ENCODE data around the gene ZKSCAN4.

ZKSCAN4 gene

DNA sequence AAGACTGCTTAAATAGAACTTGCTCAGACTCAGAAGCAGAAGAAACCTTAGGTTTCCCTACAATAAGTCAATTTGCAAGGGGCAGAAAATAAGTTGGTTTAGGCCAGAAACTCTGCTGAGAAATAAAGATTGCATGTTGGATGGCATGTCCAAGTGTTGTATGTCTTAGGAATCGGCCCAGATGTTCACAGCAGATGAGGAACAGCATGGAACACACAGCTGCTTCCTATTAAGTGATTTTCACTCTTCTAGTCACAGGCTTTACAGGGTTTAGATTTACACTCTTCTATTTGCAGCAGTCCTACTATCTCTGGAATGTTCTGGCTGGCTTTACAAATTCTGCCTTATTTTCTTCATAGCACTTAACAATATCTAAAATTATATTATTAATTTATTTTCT, 3.2 kb downstream of the ZKSCAN4 start:
- no peak overlapping the region for H3K27ac ChIP-seq
- no peak for TF ChIP-seq ZFX (IDR thresholded peaks at IDR 0.05; ENCODE audit: borderline replicate concordance)
- TF ChIP-seq, protein P1, sequence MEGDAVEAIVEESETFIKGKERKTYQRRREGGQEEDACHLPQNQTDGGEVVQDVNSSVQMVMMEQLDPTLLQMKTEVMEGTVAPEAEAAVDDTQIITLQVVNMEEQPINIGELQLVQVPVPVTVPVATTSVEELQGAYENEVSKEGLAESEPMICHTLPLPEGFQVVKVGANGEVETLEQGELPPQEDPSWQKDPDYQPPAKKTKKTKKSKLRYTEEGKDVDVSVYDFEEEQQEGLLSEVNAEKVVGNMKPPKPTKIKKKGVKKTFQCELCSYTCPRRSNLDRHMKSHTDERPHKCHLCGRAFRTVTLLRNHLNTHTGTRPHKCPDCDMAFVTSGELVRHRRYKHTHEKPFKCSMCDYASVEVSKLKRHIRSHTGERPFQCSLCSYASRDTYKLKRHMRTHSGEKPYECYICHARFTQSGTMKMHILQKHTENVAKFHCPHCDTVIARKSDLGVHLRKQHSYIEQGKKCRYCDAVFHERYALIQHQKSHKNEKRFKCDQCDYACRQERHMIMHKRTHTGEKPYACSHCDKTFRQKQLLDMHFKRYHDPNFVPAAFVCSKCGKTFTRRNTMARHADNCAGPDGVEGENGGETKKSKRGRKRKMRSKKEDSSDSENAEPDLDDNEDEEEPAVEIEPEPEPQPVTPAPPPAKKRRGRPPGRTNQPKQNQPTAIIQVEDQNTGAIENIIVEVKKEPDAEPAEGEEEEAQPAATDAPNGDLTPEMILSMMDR (IDR thresholded peaks at IDR 0.05) = no peak

DNA sequence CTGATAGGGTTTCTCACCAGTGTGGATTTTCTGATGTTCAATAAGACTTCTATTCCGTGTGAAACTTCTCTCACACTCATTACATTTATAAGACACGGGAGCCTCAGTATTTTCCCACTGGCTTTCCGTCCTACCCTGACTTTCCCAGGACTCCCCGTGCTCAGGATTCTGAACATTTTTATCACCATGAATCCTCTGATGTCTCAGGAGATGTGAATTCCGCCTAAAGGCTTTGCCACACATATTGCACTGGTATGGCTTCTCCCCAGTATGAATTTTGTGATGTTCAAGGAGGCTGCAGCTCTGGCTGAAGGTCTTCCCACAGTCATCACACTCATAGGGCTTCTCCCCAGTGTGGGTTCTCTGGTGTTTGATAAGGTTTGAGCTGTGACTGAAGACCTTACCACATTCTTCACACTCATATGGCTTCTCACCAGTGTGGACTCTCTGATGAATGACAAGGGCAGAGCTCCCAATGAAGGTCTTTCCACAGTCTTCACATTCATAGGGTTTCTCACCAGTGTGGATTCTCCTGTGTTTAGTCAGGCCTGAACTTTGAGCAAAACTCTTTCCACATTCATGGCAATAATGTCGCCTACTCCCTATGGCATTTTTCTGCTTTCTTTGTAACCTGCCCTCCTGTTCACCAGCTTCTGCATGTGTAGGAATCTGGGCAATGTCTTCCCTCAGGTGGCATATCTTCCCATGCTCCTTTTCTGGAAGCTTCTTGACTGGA, 6.7 kb downstream of the ZKSCAN4 start:
- TF ChIP-seq ZFX (IDR thresholded peaks at IDR 0.05; ENCODE audit: borderline replicate concordance) = no peak
- TF ChIP-seq, protein P1 (IDR thresholded peaks at IDR 0.05) = no peak
- H3K27ac ChIP-seq = no peak overlapping the region

DNA sequence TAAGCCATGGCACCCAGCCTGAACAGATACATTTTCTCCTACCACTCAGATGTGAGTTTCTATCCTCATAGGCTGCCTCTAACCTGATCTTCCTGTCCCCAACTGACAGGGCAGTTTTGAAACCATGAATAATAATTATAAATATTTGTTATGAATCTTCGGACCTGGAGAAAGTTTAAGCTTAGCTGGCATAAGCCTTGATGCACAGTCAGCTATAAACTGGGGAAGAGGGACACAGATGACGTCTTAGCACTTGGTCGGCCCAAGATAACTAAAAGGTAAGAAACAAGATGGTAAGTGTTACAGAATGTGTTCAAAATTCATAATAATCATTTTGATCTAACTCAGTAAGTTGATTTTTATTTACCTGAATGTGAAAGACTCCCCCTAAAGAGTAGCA, 8.1 kb downstream of the ZKSCAN4 start:
- no peak overlapping the region for H3K27ac ChIP-seq
- TF ChIP-seq, protein P1 (IDR thresholded peaks at IDR 0.05) = no peak
- TF ChIP-seq ZFX (IDR thresholded peaks at IDR 0.05; ENCODE audit: borderline replicate concordance) = no peak

DNA sequence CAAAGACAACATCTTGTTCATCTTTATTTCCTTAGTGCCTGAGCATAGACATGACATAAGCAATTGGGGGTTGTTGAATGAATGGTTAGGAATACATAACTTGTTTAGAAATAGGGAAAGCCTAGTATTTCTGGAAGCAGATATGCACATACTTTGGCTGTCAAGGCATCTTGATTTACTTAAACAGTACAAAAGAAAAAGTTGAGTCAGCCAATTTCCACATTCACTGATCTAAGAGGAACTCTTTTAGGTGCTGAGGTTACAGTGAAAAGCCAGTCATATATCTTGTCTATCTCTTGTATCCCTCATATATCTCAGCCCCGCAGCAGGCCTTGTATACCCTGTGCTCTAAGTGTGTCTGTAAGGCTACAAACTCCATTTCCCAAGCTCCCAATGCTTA, 11.6 kb downstream of the ZKSCAN4 start:
- TF ChIP-seq ZFX (IDR thresholded peaks at IDR 0.05; ENCODE audit: borderline replicate concordance) = no peak
- TF ChIP-seq, protein P1 (IDR thresholded peaks at IDR 0.05) = no peak
- no peak overlapping the region for H3K27ac ChIP-seq

DNA sequence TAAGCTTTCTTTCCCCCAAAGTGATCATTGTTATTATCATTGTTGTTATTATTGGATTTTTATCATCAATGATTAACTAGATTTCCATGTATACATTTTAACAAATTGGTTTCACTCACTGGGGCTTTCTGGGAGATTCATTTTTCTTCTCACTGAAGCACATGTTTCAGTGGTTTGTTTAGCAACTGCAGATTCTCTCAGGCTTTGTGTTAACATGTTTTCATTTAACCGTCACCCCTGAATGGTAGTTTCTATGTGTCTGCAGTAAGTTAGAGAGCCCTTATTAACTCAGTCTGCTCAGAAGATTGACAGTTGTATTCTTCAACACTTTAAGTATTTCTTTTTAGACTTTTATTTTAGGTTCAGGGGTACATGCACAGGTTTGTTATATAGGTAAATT, 12.4 kb downstream of the ZKSCAN4 start:
- TF ChIP-seq, protein P1 (IDR thresholded peaks at IDR 0.05) = no peak
- no peak for TF ChIP-seq ZFX (IDR thresholded peaks at IDR 0.05; ENCODE audit: borderline replicate concordance)
- H3K27ac ChIP-seq = no peak overlapping the region

DNA sequence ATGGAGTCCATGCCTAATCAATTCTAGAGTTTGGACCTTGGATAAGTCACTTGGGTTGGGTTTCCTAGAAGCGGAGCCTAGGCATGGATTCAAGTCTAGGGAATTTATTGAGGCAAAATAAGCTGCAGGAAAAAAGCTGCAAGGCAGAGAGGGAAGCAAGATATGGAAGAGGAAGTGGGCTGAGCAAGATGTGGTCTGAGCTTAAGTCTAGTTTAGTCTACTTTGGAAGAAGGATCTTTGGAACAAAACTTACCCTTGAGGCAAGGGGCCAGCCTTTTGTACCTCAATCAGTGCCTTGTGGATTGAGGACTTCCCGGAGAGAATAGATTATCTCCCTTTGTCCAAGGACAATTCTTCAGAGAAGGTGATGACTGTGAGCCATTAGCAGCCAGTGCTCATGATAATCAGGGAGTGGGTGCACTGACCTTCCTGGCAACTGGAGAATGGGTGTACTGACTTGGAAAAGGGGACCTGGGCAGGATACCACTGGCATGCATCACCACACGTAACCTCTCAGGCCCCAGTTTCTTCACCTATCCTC, 16.1 kb downstream of the ZKSCAN4 start:
- TF ChIP-seq ZFX (IDR thresholded peaks at IDR 0.05; ENCODE audit: borderline replicate concordance) = no peak
- TF ChIP-seq, protein P1 (IDR thresholded peaks at IDR 0.05) = no peak
- H3K27ac ChIP-seq = no peak overlapping the region

DNA sequence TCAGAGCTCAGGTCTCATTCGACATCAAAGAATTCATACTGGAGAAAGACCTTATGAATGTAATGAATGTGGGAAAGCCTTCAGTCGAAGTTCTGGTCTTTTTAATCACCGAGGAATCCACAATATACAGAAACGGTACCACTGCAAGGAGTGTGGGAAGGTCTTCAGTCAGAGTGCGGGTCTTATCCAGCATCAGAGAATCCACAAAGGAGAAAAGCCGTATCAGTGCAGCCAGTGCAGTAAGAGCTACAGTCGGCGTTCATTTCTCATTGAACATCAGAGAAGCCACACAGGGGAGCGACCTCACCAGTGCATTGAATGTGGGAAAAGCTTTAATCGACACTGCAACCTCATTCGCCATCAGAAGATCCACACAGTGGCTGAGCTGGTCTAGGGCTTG, 19.3 kb downstream of the ZKSCAN4 start:
- TF ChIP-seq ZFX (IDR thresholded peaks at IDR 0.05; ENCODE audit: borderline replicate concordance) = no peak
- TF ChIP-seq, protein P1 (IDR thresholded peaks at IDR 0.05) = no peak
- no peak overlapping the region for H3K27ac ChIP-seq

Measured in 22Rv1 (cell line).